B cell (primary cell): ENCODE data around the gene SLC27A1.
"Not testable (repeated sequence)": the region's sequence is repeated elsewhere in the genome, so short reads cannot be mapped to it uniquely, and the experiment has no call there.

Experiments used
- EZH2 ChIP-seq: IDR thresholded peaks from 2 replicates; pipeline ENCODE4 v1.6.1; 2012; ENCODE audit warnings: borderline replicate concordance, low read depth, mild to moderate bottlenecking, moderate library complexity, low read length; ENCODE audit not compliant: insufficient read depth, poor library complexity, severe bottlenecking
- TF ChIP-seq, protein P1 (sequence below): fragments of 200-600 bp; IDR thresholded peaks from one replicate; pipeline ENCODE4 v1.8.0; 2022; ENCODE audit warnings: antibody characterized with exemption, mild to moderate bottlenecking

DNA sequence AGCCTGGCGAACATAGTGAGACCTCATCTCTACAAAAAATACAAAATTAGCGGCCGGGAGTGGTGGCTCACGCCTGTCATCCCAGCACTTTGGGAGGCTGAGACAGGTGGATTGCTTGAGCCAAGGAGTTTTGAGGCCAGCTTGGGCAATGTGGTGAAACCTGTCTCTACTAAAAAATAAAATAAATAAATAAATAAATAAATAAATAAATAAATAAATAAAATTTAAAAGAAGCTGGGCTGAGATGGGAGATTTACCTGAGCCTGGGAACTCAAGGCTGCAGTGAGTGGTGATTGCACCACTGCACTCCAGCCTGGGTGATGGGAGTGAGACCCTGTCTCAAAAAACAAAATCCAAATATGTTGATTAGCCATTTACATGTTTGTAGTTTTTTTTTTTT is 82.4 kb downstream of the SLC27A1 start:
- TF ChIP-seq, protein P1, sequence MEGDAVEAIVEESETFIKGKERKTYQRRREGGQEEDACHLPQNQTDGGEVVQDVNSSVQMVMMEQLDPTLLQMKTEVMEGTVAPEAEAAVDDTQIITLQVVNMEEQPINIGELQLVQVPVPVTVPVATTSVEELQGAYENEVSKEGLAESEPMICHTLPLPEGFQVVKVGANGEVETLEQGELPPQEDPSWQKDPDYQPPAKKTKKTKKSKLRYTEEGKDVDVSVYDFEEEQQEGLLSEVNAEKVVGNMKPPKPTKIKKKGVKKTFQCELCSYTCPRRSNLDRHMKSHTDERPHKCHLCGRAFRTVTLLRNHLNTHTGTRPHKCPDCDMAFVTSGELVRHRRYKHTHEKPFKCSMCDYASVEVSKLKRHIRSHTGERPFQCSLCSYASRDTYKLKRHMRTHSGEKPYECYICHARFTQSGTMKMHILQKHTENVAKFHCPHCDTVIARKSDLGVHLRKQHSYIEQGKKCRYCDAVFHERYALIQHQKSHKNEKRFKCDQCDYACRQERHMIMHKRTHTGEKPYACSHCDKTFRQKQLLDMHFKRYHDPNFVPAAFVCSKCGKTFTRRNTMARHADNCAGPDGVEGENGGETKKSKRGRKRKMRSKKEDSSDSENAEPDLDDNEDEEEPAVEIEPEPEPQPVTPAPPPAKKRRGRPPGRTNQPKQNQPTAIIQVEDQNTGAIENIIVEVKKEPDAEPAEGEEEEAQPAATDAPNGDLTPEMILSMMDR = not testable (repeated sequence)
- not testable (repeated sequence) for TF ChIP-seq EZH2
